Stomach (tissue), 9 donors: ENCODE measurements around the gene HENMT1. TPM values are rescaled to one million over a fixed set of nuclear protein-coding genes. Genes with fewer than 3 reads are reported as not detected.

Experiments used
- DNase-seq, 2 donors: peaks; one replicate each; pipeline versions ENCODE4 v3.0.0 to v3.0.0-alpha.2; 2013 to 2019
- H3K27ac ChIP-seq, 5 donors: fragments of 200-600 bp in 4 of 5; sonication (generic) in 4 of 5; one replicate each; pipeline ENCODE4 v1.5.1; 2013 to 2019; ENCODE audit warnings: mild to moderate bottlenecking in 1 of 5, moderate library complexity in 1 of 5
- H3K27me3 ChIP-seq, 3 donors: fragments of 200-600 bp; sonication (generic); one replicate each; pipeline ENCODE4 v1.5.1; 2017 to 2019; ENCODE audit warnings: mixed run types in 1 of 3
- H3K36me3 ChIP-seq, 4 donors: fragments of 200-600 bp; sonication (generic); 1 replicate in 3 of 4; 2 replicates in 1 of 4; pipeline ENCODE4 v1.5.1; 2016 to 2019
- H3K4me1 ChIP-seq, 4 donors: fragments of 200-600 bp; sonication (generic); one replicate each; pipeline ENCODE4 v1.5.1; 2016 to 2019
- H3K4me3 ChIP-seq, 4 donors: fragments of 200-600 bp; sonication (generic) in 3 of 4; one replicate each; pipeline ENCODE4 v1.5.1; 2016 to 2019; ENCODE audit warnings: mild to moderate bottlenecking in 1 of 4
- H3K9me3 ChIP-seq, 4 donors: fragments of 200-600 bp; sonication (generic); one replicate each; pipeline ENCODE4 v1.5.1; 2016 to 2019
- CTCF ChIP-seq, 7 experiments: fragments of 450-650 bp in 4 of 7; fragments of 200-600 bp in 3 of 7; sonication (generic) in 3 of 7; IDR thresholded peaks; one replicate each; pipeline ENCODE4 v1.5.1; 2016 to 2019; ENCODE audit warnings: antibody characterized with exemption in 7 of 7, control low read depth in 2 of 7, mild to moderate bottlenecking in 1 of 7
- EP300 ChIP-seq: sonication (generic); formaldehyde crosslinking; IDR thresholded peaks from one replicate; pipeline ENCODE4 v1.6.1; 2017; ENCODE audit warnings: antibody characterized with exemption
- POLR2A ChIP-seq, 4 donors: fragments of 450-650 bp; IDR thresholded peaks; one replicate each; pipeline ENCODE4 v1.6.1; 2016; ENCODE audit warnings: antibody characterized with exemption in 4 of 4, control low read depth in 2 of 4, mild to moderate bottlenecking in 1 of 4, moderate library complexity in 1 of 4
- POLR2AphosphoS5 ChIP-seq, 3 donors: sonication (generic); formaldehyde crosslinking; IDR thresholded peaks; one replicate each; pipeline ENCODE4 v1.6.1; 2016; ENCODE audit warnings: antibody characterized with exemption in 3 of 3
- WGBS, 5 donors: extraction: QIAGEN DNeasy Blood & Tissue Kit in 3 of 5; methylation state at CpG; one replicate each; pipeline versions ENCODE4 v1.1.5 to v1.1.7; 2013 to 2018; 5-methylcytosine and 5-hydroxymethylcytosine counted together
- intact Hi-C: fragments of 100-400 bp; cut with DNase I; formaldehyde crosslinking; loops from one replicate; pipeline ENCODE4 v1.15.1; 2023; ENCODE audit warnings: low total_unique reads
- polyA plus RNA-seq, 3 donors: library from polyadenylated mRNA; stranded (reverse); fragments of 200-250 nt; gene quantifications; one replicate each; pipeline ENCODE4 v1.2.3, GENCODE V29; 2013
- total RNA-seq, 5 donors: library from RNA; depleted of rRNA; stranded (reverse); fragments of >200 nt; gene quantifications; one replicate each; pipeline versions ENCODE4 v1.1.0 to v1.2.3, GENCODE V29; 2014 to 2016
- donor health status: healthy with polysubstance abuse.
- donor health status: Bipolar disorder and iron deficiency.
- donor health status: healthy.

The HENMT1 gene
- total and polyA plus RNA-seq, 8 donors = 1.7 to 7.3 (median 3.0) TPM; not detected in 2

DNA sequence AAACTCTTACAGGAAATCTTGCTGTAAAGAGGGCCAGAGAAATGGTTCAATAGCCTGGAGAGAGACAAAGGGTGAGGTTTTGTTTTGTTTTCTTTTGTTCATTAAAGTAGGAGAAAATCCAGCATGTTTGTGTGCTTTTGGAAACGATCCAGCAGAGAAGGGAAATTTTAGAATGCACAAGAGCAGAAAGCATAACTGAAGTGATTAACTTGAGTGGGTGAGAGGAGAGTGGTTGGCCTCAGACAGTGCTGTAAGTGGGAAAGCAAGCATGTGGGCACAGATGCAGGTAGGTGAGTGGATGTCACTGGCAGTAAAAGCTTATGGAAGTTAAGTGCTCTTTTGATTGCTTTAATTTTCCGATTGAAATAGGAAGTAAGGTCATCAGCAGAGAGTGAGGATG is 50.8 kb downstream of the HENMT1 start:
- 40 to 66% (median 46%) methylated on average over 2 of the region's 2 CpGs for WGBS, 5 donors
- intact Hi-C loops = no loop called here

DNA sequence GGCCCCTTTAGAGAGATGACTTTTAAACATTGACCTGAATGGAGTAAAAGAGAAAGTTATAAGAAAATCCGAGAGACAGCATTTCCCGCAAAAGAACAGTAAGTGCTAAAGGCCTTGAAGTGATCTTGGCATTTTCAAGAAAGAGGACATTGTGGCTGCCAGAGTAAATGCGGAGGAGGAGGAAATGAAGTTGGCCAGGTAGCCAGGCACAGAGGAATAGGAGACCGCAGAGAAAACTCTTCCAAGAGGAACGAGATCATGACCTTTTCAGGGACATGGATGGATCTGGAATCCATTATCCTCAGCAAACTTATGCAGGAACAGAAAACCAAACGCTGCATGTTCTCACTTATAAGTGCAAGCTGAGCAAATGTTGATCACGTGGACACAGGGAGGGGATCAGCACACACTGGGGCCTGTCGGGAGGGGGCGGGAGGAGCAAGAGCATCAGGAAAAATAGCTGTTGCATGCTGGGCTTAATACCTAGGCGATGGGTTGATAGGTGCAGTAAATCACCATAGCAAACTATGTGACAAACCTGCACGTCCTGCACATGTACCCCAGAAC is 51.3 kb downstream of the HENMT1 start:
- peak in 1 of 2 donors; percentile 56 for DNase-seq
- 64 to 75% (median 71%) methylated on average over 11 of the region's 11 CpGs for WGBS, 5 donors
- no peak overlapping the region for H3K27ac ChIP-seq

More for the DNA sequence above, 50.8 kb downstream of the HENMT1 start:
- peak in 1 of 2 donors; percentile 39 for DNase-seq
- no peak for TF ChIP-seq CTCF (IDR thresholded peaks at IDR 0.05)
- TF ChIP-seq EP300 = no peak
- TF ChIP-seq POLR2A (IDR thresholded peaks at IDR 0.05) = no peak
- TF ChIP-seq POLR2AphosphoS5 (IDR thresholded peaks at IDR 0.05) = no peak
- Histone ChIP-seq H3K27me3 (no peaks in the 10 kb centered on the region), H3K4me1 (peaks cover 0 to 6% (median 2%) of the 10 kb centered on the region in 4 donors), H3K4me3 (no peak overlapping the region), H3K36me3 (peaks cover 0 to 35% (median 26%) of the 10 kb centered on the region in 4 donors), H3K9me3 (no peaks in the 10 kb centered on the region), H3K27ac (no peak overlapping the region)

DNA sequence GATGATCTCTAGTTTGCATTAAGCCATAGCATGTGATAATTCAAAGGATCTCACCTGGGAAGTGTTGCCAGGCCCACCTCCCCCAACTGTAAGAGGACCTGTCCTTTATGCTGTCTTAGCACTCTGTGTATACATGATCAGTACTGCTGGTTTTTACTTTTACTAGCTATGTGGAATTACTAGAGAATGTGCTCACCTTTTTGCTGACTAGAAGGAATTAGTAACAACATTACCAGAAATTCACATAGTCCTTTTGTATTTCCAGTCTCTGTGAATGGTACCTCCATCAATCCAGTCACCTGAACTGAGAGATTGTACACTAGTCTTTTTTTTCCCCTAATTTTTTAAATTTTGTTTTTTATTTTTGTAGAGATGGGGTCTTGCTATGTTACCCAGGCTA is 54.4 kb downstream of the HENMT1 start:
- Histone ChIP-seq H3K9me3 (no peaks in the 10 kb centered on the region), H3K36me3 (peaks cover 0 to 17% (median 11%) of the 10 kb centered on the region in 4 donors), H3K4me3 (no peak overlapping the region), H3K27me3 (no peaks in the 10 kb centered on the region), H3K4me1 (peaks cover 0 to 6% (median 2%) of the 10 kb centered on the region in 4 donors), H3K27ac (no peak overlapping the region)
- intact Hi-C loops = no loop called here
- no peak for TF ChIP-seq CTCF (IDR thresholded peaks at IDR 0.05)
- no peak for TF ChIP-seq POLR2AphosphoS5 (IDR thresholded peaks at IDR 0.05)
- DNase-seq = no peak

More for the DNA sequence above, 51.3 kb downstream of the HENMT1 start:
- Histone ChIP-seq H3K4me3 (no peak overlapping the region), H3K9me3 (no peaks in the 10 kb centered on the region), H3K27me3 (no peaks in the 10 kb centered on the region), H3K36me3 (peaks cover 0 to 30% (median 24%) of the 10 kb centered on the region in 4 donors), H3K4me1 (peaks cover 0 to 6% (median 2%) of the 10 kb centered on the region in 4 donors)
- TF ChIP-seq POLR2A (IDR thresholded peaks at IDR 0.05) (no peak), EP300 (no peak), POLR2AphosphoS5 (IDR thresholded peaks at IDR 0.05) (no peak), CTCF (IDR thresholded peaks at IDR 0.05) (no peak)
- intact Hi-C loops = no loop called here

GRCh38 chr1:108605633-108606032 is 55.3 kb downstream of the HENMT1 start:
- Histone ChIP-seq H3K9me3 (no peaks in the 10 kb centered on the region), H3K27ac (no peak overlapping the region), H3K4me3 (no peak overlapping the region), H3K36me3 (peaks cover 0 to 17% (median 11%) of the 10 kb centered on the region in 4 donors), H3K27me3 (no peaks in the 10 kb centered on the region), H3K4me1 (peaks cover 0 to 6% (median 2%) of the 10 kb centered on the region in 4 donors)
- DNase-seq = no peak
- intact Hi-C loops = no loop called here
- TF ChIP-seq POLR2AphosphoS5 (IDR thresholded peaks at IDR 0.05) (no peak), CTCF (IDR thresholded peaks at IDR 0.05) (no peak), POLR2A (IDR thresholded peaks at IDR 0.05) (no peak), EP300 (no peak)
